Testis (tissue), 3 donors: ENCODE measurements around the gene GSTO2. TPM values are rescaled to one million over a fixed set of nuclear protein-coding genes. Genes with fewer than 3 reads are reported as not detected.

Source experiments
- DNase-seq: peaks from one replicate; pipeline ENCODE4 v3.0.0-alpha.2; 2019
- H3K27ac ChIP-seq, 2 donors: fragments of 200-600 bp; sonication (generic); one replicate each; pipeline ENCODE4 v1.5.1; 2019
- H3K27me3 ChIP-seq: fragments of 200-600 bp; sonication (generic); one replicate; pipeline ENCODE4 v1.5.1; 2019
- H3K36me3 ChIP-seq: fragments of 200-600 bp; sonication (generic); one replicate; pipeline ENCODE4 v1.5.1; 2017; ENCODE audit warnings: low read depth; ENCODE audit errors: missing control alignments
- H3K4me1 ChIP-seq: fragments of 200-600 bp; sonication (generic); one replicate; pipeline ENCODE4 v1.5.1; 2019
- H3K4me3 ChIP-seq, 2 donors: fragments of 200-600 bp; sonication (generic); one replicate each; pipeline ENCODE4 v1.5.1; 2017 to 2019
- H3K9me3 ChIP-seq: fragments of 200-600 bp; sonication (generic); one replicate; pipeline ENCODE4 v1.5.1; 2017
- POLR2A ChIP-seq: fragments of 450-650 bp; IDR thresholded peaks from one replicate; pipeline ENCODE4 v1.6.1; 2017; ENCODE audit warnings: antibody characterized with exemption, mild to moderate bottlenecking, moderate library complexity
- WGBS, 2 donors: methylation state at CpG; one replicate each; pipeline ENCODE4 v1.1.5; 2018; 5-methylcytosine and 5-hydroxymethylcytosine counted together
- intact Hi-C: fragments of 100-400 bp; cut with DNase I; formaldehyde crosslinking; loops from one replicate; pipeline ENCODE4 v1.15.1; 2023; ENCODE audit warnings: low total_unique reads
- polyA plus RNA-seq: library from polyadenylated mRNA; stranded (reverse); fragments of 350-450 nt; fragmentation: Illumina TruSeq; extraction: RNeasy Lipid Tissue Mini Kit (QIAGEN cat#74804); gene quantifications from one replicate; pipeline ENCODE4 v1.2.3, GENCODE V29; 2014; ENCODE audit warnings: low read depth, low replicate concordance; ENCODE audit not compliant: insufficient read depth
- total RNA-seq, 2 donors: library from RNA; depleted of rRNA; stranded (reverse); fragments of >200 nt; gene quantifications; one replicate each; pipeline ENCODE4 v1.2.3, GENCODE V29; 2016
- TF ChIP-seq, protein P1 (sequence below), 3 experiments: fragments of 450-650 bp in 2 of 3; fragments of 200-600 bp in 1 of 3; sonication (generic) in 1 of 3; IDR thresholded peaks; one replicate each; pipeline ENCODE4 v1.5.1; 2016 to 2019; ENCODE audit warnings: antibody characterized with exemption in 3 of 3, mild to moderate bottlenecking in 2 of 3, moderate library complexity in 1 of 3

Gene GSTO2
- total and polyA plus RNA-seq, 3 donors from 2014 or later: 28.9 to 53.7 (median 51.7) TPM

DNA sequence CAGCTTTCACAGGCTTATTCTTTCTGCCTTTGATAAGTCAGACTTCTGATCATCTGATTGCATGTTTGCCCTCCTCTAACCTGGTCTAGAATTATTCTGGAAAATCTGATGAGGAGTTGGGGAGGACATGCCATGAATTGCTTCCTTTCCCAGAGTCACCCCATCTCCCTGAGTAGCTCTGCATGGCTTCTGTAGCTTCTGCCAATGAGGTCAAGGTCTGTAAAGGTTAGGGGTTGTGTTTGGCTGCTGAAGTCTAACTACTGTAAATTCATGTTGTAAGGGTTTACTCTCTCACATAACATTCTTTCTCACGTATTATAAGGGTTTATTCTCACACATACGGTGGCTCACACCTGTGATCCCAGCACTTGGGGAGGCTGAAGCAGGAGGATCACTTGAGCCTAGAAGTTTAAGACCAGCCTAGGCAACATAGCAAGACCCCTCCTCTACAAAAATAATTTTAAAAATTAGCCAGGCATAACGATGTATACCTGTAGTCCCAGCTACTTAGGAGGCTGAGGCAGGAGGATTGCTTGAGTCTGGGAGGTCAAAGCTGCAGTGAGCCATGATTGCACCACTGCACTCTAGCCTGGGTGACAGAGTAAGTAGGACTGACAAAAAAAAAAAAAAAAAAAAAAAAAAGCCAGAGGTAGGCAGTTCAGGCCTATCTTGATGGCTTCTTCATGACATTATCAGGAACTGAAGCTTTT lies 10.7 kb downstream of the GSTO2 start:
- H3K4me1 ChIP-seq: no peaks in the 10 kb centered on the region
- no peak overlapping the region for H3K4me3 ChIP-seq
- H3K27me3 ChIP-seq: no peaks in the 10 kb centered on the region
- DNase-seq: no peak
- WGBS, 2 donors: 93 to 94% methylated on average over 3 of the region's 3 CpGs
- TF ChIP-seq, protein P1, sequence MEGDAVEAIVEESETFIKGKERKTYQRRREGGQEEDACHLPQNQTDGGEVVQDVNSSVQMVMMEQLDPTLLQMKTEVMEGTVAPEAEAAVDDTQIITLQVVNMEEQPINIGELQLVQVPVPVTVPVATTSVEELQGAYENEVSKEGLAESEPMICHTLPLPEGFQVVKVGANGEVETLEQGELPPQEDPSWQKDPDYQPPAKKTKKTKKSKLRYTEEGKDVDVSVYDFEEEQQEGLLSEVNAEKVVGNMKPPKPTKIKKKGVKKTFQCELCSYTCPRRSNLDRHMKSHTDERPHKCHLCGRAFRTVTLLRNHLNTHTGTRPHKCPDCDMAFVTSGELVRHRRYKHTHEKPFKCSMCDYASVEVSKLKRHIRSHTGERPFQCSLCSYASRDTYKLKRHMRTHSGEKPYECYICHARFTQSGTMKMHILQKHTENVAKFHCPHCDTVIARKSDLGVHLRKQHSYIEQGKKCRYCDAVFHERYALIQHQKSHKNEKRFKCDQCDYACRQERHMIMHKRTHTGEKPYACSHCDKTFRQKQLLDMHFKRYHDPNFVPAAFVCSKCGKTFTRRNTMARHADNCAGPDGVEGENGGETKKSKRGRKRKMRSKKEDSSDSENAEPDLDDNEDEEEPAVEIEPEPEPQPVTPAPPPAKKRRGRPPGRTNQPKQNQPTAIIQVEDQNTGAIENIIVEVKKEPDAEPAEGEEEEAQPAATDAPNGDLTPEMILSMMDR (IDR thresholded peaks at IDR 0.05): no peak
- TF ChIP-seq POLR2A: no peak
- no peaks in the 10 kb centered on the region for H3K9me3 ChIP-seq
- H3K36me3 ChIP-seq: no peaks in the 10 kb centered on the region
- intact Hi-C loops: no loop called here
- H3K27ac ChIP-seq: no peak overlapping the region

DNA sequence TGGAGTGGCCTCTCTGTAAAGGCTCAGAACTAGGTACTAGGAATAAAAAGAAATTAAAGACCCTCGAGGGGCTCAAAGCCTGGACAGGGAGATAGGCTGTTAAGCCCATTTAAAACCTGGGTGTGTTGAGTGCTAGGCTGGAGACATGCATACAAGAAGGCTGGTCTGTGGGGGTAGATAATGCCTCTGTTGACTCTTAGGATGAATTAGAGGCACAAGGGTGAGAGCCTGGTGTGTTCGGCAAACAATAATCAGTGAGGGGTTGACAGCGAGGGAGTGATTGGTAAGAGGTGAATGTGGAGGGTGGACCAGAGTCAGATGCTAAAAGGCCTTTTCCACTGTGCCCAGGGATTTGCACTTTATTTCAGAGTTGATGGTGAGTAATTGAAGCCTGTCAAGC lies 12.7 kb downstream of the GSTO2 start:
- intact Hi-C loops: no loop called here
- no peak overlapping the region for H3K27ac ChIP-seq
- H3K36me3 ChIP-seq: no peaks in the 10 kb centered on the region
- H3K4me3 ChIP-seq: no peak overlapping the region
- no peaks in the 10 kb centered on the region for H3K27me3 ChIP-seq
- no peaks in the 10 kb centered on the region for H3K4me1 ChIP-seq
- DNase-seq: no peak
- no peaks in the 10 kb centered on the region for H3K9me3 ChIP-seq
- TF ChIP-seq, protein P1 (IDR thresholded peaks at IDR 0.05): no peak
- no peak for TF ChIP-seq POLR2A
- WGBS, 2 donors: 84 to 93% methylated on average over 3 of the region's 3 CpGs

DNA sequence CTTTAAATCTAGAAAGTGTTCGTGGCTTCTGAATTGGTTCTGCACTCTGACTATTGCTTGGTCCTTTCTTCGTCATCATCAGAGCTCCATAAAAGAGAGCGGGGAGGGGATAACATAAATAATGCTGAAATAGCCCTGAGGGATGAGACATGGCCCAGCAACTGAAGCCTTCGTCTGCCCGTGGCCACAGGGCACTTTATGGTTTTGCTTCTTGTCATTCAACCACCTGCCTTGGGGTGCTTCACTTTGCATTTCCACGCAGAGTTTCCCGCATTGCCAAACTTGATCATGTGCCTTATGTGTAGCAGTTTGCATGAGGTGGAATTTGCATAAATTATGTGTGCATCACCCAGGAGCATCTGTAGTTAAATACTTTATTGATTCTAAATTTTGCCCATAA lies 15.9 kb downstream of the GSTO2 start:
- DNase-seq: no peak
- Histone ChIP-seq H3K4me3 (no peak overlapping the region), H3K36me3 (no peaks in the 10 kb centered on the region), H3K9me3 (no peaks in the 10 kb centered on the region), H3K27ac (no peak overlapping the region), H3K27me3 (no peaks in the 10 kb centered on the region), H3K4me1 (no peaks in the 10 kb centered on the region)
- intact Hi-C loops: no loop called here
- WGBS, 2 donors: 89 to 92% methylated on average over 7 of the region's 7 CpGs
- TF ChIP-seq POLR2A: no peak
- TF ChIP-seq, protein P1 (IDR thresholded peaks at IDR 0.05): no peak

DNA sequence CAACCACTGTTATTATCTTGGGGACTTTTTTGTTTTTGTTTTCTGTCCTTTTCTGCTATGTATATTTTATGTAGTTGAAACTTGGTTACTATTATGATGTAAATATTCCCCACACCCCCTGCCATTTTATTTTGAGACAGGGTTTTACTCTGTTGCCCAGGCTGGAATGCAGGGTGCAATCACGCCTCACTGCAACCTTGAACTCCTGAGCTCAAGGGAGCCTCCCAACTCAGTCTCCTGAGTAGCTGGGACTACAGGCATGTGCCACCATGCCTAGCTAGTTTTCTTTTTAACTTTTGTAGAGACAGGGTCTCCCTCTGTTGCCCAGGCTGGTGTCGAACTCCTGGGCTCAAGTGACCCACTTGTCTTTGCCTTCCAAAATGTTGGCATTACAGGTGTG lies 18.0 kb downstream of the GSTO2 start:
- intact Hi-C loops: no loop called here
- 80 to 84% methylated on average over 2 of the region's 2 CpGs for WGBS, 2 donors

More for the DNA sequence above, 18.0 kb downstream of the GSTO2 start:
- H3K4me1 ChIP-seq: peaks cover 4% of the 10 kb centered on the region
- H3K27me3 ChIP-seq: no peaks in the 10 kb centered on the region
- no peak overlapping the region for H3K4me3 ChIP-seq
- H3K36me3 ChIP-seq: no peaks in the 10 kb centered on the region
- no peaks in the 10 kb centered on the region for H3K9me3 ChIP-seq
- TF ChIP-seq, protein P1 (IDR thresholded peaks at IDR 0.05): no peak
- TF ChIP-seq POLR2A: no peak
- no peak for DNase-seq
- H3K27ac ChIP-seq: no peak overlapping the region
